ENCODE data around the gene TF.

DNA sequence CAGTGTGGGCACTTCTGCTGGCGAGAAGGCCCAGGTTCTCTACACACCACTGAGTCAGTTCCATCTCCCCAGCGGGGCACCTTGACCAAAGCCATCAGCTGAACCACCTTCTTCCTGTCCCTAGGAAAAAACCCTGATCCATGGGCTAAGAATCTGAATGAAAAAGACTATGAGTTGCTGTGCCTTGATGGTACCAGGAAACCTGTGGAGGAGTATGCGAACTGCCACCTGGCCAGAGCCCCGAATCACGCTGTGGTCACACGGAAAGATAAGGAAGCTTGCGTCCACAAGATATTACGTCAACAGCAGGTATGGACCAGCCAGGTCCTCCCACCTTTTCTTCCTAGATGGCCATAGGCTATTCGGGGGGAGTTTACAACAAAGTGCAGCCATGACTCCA is 29.1 kb downstream of the TF start:
- no peak for TF ChIP-seq ZNF274 (IDR thresholded peaks at IDR 0.05; ENCODE audit: low read depth, low read length)
- no peak for TF ChIP-seq SUZ12 (IDR thresholded peaks at IDR 0.05; ENCODE audit: extremely low read depth, insufficient read depth, insufficient read length)
